ENCODE measurements around the gene CMIP.

DNA sequence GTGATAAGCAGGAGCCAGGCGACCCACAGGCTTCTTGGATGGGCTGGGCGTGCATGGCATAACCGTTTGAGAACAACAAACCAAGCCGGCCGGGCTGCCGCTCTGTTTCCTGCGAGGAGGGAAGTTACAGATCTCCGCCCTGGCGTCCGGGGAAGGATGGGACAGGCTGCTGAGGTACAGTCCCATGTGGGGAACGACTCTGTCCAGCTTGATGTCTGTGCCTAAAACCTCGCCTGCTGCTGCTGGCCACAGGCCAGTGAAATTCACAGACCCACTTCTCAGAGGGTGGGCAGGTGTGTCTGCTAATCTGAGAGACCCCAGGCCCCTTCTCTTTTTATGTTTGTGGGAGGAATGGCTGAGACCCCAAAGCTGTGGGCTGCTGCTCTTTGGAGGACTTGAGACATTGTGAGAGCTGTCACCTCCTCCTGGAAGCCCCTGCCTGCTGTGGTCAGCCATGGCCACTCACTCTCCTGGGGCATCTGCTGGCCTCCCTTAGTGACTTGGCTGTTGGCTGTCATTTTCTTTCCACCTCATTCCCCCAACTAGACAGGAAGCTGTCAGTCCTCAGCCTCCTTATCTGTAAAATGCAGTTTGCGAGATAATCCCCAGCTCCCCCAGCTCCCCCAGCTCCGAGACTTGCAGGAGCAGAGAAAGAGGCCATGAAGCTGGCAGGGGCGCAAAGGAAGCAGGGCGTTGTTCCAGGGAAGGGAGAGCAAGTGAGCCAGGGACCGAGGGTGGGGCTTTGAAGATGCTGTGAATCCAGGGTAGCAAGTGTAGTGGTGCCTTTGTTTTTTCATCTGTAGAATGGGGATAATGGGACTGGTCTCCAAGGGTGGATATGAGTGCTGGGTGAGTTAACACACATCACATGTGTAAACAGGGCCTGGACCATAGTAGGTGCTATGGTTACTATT lies 51.0 kb downstream of the CMIP start:
- TF ChIP-seq, protein P1, sequence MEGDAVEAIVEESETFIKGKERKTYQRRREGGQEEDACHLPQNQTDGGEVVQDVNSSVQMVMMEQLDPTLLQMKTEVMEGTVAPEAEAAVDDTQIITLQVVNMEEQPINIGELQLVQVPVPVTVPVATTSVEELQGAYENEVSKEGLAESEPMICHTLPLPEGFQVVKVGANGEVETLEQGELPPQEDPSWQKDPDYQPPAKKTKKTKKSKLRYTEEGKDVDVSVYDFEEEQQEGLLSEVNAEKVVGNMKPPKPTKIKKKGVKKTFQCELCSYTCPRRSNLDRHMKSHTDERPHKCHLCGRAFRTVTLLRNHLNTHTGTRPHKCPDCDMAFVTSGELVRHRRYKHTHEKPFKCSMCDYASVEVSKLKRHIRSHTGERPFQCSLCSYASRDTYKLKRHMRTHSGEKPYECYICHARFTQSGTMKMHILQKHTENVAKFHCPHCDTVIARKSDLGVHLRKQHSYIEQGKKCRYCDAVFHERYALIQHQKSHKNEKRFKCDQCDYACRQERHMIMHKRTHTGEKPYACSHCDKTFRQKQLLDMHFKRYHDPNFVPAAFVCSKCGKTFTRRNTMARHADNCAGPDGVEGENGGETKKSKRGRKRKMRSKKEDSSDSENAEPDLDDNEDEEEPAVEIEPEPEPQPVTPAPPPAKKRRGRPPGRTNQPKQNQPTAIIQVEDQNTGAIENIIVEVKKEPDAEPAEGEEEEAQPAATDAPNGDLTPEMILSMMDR (IDR thresholded peaks at IDR 0.05), result no peak
- no peak for TF ChIP-seq POLR2A (IDR thresholded peaks at IDR 0.05)
